Measurements from ENCODE around the gene UBXN11.

The UBXN11 gene

GRCh38 chr1:26302733-26303405 is 3.6 kb downstream of the UBXN11 start:
- TF ChIP-seq, protein P1, sequence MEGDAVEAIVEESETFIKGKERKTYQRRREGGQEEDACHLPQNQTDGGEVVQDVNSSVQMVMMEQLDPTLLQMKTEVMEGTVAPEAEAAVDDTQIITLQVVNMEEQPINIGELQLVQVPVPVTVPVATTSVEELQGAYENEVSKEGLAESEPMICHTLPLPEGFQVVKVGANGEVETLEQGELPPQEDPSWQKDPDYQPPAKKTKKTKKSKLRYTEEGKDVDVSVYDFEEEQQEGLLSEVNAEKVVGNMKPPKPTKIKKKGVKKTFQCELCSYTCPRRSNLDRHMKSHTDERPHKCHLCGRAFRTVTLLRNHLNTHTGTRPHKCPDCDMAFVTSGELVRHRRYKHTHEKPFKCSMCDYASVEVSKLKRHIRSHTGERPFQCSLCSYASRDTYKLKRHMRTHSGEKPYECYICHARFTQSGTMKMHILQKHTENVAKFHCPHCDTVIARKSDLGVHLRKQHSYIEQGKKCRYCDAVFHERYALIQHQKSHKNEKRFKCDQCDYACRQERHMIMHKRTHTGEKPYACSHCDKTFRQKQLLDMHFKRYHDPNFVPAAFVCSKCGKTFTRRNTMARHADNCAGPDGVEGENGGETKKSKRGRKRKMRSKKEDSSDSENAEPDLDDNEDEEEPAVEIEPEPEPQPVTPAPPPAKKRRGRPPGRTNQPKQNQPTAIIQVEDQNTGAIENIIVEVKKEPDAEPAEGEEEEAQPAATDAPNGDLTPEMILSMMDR (IDR thresholded peaks at IDR 0.05): no peak

DNA sequence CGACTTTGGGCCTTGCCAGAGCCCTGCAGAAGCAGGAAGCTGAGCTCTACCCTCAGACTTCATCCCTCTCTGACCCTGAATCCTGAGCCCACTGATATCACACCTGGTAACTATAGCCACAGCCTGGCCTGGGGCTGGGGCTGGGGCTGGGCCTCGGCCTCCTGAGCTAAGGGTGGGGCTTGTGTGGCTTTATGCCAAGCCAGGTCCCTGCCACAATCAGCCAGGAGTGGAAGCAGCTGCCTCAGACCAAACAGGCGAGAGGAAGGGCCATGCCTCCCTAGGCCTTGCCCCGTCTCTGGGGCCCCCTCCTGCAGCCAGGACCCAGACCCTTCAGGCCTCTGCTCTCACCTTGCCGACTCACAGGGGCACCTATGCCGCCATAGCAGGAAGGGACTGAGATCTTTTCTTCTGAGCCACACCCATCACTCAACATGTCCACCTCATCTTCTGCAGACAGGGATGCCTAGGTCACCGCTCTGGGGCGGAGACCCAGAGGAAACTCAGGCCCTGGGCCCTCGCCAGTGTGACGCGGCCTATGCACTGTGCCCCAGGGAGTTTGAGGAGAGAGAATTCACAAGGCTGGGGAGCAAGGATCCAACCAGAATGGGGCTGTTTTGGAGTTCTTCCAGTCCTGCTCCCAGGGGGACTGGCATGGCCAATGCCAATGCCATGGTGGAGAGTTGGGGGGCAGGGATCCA is 5.7 kb downstream of the UBXN11 start:
- TF ChIP-seq, protein P1 (IDR thresholded peaks at IDR 0.05): no peak

DNA sequence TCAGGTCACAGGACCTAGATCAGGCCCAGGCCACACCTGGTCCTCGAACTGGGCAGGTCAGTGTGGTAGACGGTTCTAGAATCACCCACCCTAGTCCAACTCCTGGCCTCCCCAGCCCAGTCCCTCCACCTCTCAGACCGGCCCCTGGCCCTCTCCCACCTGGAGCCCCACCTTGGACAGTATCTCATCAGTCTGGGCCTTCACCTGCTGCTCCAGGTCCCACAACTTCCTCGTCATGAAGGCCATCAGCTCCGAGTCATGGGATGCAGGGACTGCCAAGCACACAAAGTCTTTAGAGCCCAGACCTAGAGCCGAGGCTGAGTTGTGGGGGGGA is 8.7 kb downstream of the UBXN11 start:
- TF ChIP-seq, protein P1 (IDR thresholded peaks at IDR 0.05): no peak

DNA sequence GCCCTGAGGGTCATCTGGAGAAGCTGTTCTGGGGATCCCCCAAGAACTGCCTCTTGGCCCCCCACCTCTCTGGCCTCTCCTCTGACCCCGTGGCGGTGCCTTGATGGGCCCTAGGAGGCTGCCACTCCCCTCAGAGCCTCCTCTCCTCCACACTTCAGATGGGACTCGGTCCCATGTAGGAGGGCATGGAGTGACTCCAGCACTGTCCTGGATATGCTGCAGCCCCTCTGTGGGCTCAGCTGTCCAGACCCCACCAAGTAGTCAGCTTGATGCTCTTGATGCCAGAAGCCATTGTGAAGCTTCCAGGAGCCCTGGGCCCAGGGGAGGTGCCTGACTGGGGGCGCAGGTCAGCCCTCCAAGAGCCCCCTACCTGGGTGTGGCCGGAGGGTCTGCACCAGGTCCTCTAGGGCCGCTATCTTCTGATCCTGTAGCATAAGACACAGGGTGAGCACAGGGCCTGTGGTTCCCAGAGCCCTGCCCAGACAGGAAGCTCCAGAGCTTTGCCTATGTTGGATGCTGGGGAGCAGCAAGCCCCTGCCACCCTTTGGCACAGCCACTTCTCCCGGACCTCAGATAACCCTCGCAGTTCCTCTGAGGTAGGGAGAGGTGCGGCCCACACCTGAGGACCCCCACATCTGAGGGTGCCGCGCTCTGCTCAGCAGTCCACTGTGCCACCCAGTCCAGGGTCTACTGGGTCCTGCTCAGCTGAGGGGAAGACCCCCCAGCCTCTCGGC is 9.2 kb downstream of the UBXN11 start:
- TF ChIP-seq, protein P1 (IDR thresholded peaks at IDR 0.05): no peak

DNA sequence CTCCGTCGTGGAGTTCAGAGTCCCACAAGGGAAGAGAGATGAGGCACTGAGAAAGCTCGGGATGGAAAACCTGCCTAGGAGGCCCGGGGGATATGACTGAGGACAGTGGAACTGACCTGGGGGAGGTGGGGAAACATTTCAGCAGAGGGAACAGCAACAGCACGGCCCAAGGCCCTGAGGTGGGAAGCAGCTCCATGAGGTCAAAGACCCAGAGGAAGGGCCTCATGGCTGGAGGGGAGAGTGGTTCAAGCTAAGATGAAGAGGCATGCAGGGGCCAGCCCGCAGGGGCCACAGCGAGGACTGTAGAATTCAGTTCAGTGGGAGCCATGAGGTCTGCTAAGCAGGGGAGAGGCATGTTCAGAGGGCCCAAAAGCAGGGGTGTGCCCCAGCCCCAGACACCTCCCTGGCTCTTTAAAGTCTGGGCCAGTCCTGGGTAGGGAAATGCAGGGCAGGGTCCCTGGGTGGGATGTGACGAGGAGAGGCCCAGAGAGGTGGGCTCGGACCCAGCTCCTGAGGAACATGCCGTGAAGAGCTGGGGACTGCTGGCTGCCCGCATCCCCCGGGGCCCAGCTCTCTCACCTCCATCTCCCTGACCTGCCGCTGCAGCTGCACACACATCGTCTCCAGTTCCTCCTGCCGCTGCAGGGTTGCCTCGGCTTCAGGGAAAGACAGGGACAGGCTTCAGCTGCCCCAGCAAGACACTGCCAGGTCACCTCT is 9.9 kb downstream of the UBXN11 start:
- TF ChIP-seq, protein P1 (IDR thresholded peaks at IDR 0.05): no peak

DNA sequence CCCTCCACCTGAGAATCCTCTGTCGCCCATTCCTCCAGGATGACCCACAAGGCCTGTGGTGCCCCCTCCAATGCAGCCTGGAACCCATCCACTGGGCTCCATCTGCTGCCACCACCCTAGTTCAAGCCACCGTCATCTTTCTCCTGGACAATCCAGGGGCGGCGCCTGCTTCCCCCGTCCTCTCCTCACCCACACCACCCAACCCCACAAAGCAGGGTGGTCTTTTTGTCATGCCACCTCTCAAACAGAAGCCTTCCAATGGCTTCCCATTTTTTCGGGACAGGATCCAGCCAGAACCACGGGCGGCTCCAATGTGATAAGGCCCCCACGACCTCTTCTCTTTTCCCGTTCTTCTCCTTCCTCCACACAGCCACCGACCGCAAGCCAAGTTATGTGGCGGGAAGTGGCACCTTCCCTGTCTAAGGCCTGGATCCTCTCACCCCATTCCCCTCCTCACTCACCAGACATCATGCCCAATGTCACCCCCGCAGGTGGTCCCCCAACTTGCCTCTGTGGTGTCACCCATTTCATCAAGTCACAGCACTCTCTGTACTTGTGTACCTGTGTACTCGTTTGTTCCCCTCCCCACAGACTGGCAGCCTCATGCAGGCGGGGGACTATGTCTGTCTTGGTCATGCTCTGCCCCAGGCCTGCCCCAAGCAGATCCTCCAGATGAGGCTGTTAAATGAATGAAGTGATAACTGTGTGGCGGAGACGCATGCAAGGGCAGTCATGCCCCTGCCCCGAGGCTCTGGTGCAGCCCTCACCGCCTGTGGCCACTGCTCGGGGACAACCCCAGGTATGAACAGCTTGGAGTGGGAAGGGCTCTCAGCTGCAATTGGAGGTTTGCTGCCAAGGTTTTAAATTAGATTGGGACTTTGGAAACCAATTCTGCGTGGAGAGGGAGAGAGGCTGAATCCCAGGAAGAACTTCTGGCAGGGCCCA is 11.0 kb downstream of the UBXN11 start:
- TF ChIP-seq, protein P1 (IDR thresholded peaks at IDR 0.05): no peak
